C4-2B (cell line): ENCODE data around the gene TAS2R43.

ENCODE experiments used
- ZFX ChIP-seq: fragments of 450-650 bp; IDR thresholded peaks from 2 replicates; pipeline ENCODE4 v1.6.1; 2017
- TF ChIP-seq, protein P1 (sequence below): fragments of 450-650 bp; conservative IDR thresholded peaks from 2 replicates; pipeline ENCODE4 v1.5.1; 2017; ENCODE audit warnings: mild to moderate bottlenecking

DNA sequence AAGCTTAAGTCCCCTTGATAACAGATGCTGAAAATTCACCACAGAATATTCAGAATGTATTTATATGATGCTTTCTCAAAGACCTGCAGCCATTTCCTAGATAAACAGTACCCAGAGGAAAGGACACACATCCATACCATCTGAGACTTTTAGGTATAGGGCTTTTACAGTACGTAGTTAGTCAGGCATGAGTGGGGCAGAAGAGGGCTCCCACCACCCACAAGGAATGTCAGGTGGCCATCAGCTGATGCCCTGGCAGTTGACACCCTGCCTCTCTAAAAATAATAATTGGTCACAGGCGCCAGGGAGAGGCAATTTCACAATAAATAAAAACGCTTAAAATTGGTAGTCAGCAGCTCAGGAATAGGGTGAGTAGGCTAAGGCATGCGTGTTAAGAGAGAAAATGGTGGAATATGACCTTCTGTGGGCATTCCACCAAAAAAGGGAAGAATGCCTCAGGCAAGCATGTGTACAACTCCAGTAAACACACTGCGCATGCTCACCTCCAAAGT is 22.2 kb downstream of the TAS2R43 start:
- TF ChIP-seq, protein P1, sequence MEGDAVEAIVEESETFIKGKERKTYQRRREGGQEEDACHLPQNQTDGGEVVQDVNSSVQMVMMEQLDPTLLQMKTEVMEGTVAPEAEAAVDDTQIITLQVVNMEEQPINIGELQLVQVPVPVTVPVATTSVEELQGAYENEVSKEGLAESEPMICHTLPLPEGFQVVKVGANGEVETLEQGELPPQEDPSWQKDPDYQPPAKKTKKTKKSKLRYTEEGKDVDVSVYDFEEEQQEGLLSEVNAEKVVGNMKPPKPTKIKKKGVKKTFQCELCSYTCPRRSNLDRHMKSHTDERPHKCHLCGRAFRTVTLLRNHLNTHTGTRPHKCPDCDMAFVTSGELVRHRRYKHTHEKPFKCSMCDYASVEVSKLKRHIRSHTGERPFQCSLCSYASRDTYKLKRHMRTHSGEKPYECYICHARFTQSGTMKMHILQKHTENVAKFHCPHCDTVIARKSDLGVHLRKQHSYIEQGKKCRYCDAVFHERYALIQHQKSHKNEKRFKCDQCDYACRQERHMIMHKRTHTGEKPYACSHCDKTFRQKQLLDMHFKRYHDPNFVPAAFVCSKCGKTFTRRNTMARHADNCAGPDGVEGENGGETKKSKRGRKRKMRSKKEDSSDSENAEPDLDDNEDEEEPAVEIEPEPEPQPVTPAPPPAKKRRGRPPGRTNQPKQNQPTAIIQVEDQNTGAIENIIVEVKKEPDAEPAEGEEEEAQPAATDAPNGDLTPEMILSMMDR, result no peak
- no peak for TF ChIP-seq ZFX
